MM.1S (cell line): ENCODE results near the gene ELP2.
A peak's percentile ranks its signal among the peaks of the same experiment; 100 is the strongest.

Source experiments
- DNase-seq: peaks from one replicate; pipeline ENCODE4 v3.0.0-alpha.2; 2015
- H2AFZ ChIP-seq: fragments of 300-600 bp; sonication (generic); 2 replicates; pipeline ENCODE4 v1.6.0; 2016; ENCODE audit warnings: antibody characterized with exemption, low read length
- H3F3A ChIP-seq: fragments of 300-600 bp; sonication (generic); 2 replicates; pipeline ENCODE4 v1.6.1; 2016; ENCODE audit warnings: mild to moderate bottlenecking, antibody characterized with exemption, low read length, moderate library complexity, mixed read lengths; ENCODE audit not compliant: insufficient read depth
- H3K27ac ChIP-seq: fragments of 300-600 bp; sonication (generic); 2 replicates; pipeline ENCODE4 v1.5.1; 2016; ENCODE audit warnings: mild to moderate bottlenecking, low read length
- H3K27me3 ChIP-seq: fragments of 300-600 bp; sonication (generic); replicated peaks from 2 replicates; pipeline ENCODE4 v1.6.0; 2016; ENCODE audit warnings: low read length; ENCODE audit not compliant: insufficient read depth
- H3K36me3 ChIP-seq: fragments of 300-600 bp; sonication (generic); replicated peaks from 2 replicates; pipeline ENCODE4 v1.6.1; 2016; ENCODE audit warnings: mild to moderate bottlenecking, low read length, mixed read lengths; ENCODE audit not compliant: insufficient read depth
- H3K4me1 ChIP-seq: fragments of 300-600 bp; sonication (generic); 2 replicates; pipeline ENCODE4 v1.6.1; 2016; ENCODE audit warnings: low read length, mixed read lengths
- H3K4me2 ChIP-seq: fragments of 300-600 bp; sonication (generic); 2 replicates; pipeline ENCODE4 v1.6.0; 2016; ENCODE audit warnings: low read depth, low read length
- H3K4me3 ChIP-seq: fragments of 300-600 bp; sonication (generic); 2 replicates; pipeline ENCODE4 v1.5.1; 2016; ENCODE audit warnings: low read length, mixed read lengths
- H3K79me2 ChIP-seq: fragments of 300-600 bp; sonication (generic); 2 replicates; pipeline ENCODE4 v1.6.1; 2016; ENCODE audit warnings: mixed run types, low read length, mixed read lengths
- H3K9ac ChIP-seq: fragments of 300-600 bp; sonication (generic); 2 replicates; pipeline ENCODE4 v1.6.1; 2016; ENCODE audit warnings: low read length, mixed read lengths
- H3K9me2 ChIP-seq: fragments of 300-600 bp; sonication (generic); replicated peaks from 2 replicates; pipeline ENCODE4 v1.6.1; 2016; ENCODE audit warnings: mild to moderate bottlenecking, low read length, mixed read lengths; ENCODE audit not compliant: insufficient read depth
- H3K9me3 ChIP-seq: fragments of 300-600 bp; sonication (generic); replicated peaks from 2 replicates; pipeline ENCODE4 v1.6.1; 2016; ENCODE audit warnings: mild to moderate bottlenecking, low read length, mixed read lengths; ENCODE audit not compliant: insufficient read depth
- H4K20me1 ChIP-seq: fragments of 300-600 bp; sonication (generic); 2 replicates; pipeline ENCODE4 v1.6.1; 2016; ENCODE audit warnings: mild to moderate bottlenecking, low read length, moderate library complexity, mixed read lengths; ENCODE audit not compliant: insufficient read depth
- CTCF ChIP-seq: fragments of 300-600 bp; sonication (generic); IDR thresholded peaks from 2 replicates; pipeline ENCODE4 v1.5.1; 2016; ENCODE audit warnings: antibody characterized with exemption, low read length, mixed read lengths
- EZH2 ChIP-seq: fragments of 300-600 bp; sonication (generic); optimal IDR thresholded peaks from 2 replicates; pipeline ENCODE3; 2017; ENCODE audit warnings: low read depth, mild to moderate bottlenecking, antibody characterized with exemption, low read length, mixed read lengths
- EZH2phosphoT487 ChIP-seq: fragments of 300-600 bp; sonication (generic); IDR thresholded peaks from 2 replicates; pipeline ENCODE4 v1.6.1; 2018; ENCODE audit warnings: antibody characterized with exemption, low read length

The ELP2 gene

GRCh38 chr18:36124841-36125240, 4.9 kb upstream of the ELP2 start:
- Histone ChIP-seq H3K9me2 (no peaks in the 10 kb centered on the region), H3K79me2 (peaks cover 16% of the 10 kb centered on the region), H3F3A (0 out of 2 replicates have a peak, but pooled peaks cover 3% of the 10 kb centered on the region), H2AFZ (no peak overlapping the region), H3K4me1 (no peaks in the 10 kb centered on the region), H4K20me1 (no peaks in the 10 kb centered on the region), H3K27me3 (no peaks in the 10 kb centered on the region), H3K36me3 (no peaks in the 10 kb centered on the region), H3K4me2 (no peak overlapping the region), H3K27ac (no peak overlapping the region), H3K4me3 (no peak overlapping the region), H3K9me3 (no peaks in the 10 kb centered on the region), H3K9ac (no peak overlapping the region)
- DNase-seq, result no peak
- no peak for TF ChIP-seq EZH2
- no peak for TF ChIP-seq EZH2phosphoT487
- TF ChIP-seq CTCF, result no peak

- H3K79me2 ChIP-seq, result peaks cover 35% of the 10 kb centered on the region
- H3K4me1 ChIP-seq, result peaks cover 7% of the 10 kb centered on the region; the same call in 1 of the 2 replicates
- H3K9me2 ChIP-seq, result no peaks in the 10 kb centered on the region
- H3K27ac ChIP-seq, result no peak overlapping the region
- no peaks in the 10 kb centered on the region for H3K36me3 ChIP-seq
- TF ChIP-seq EZH2, result no peak
- no peak for TF ChIP-seq EZH2phosphoT487
- TF ChIP-seq CTCF, result no peak
- no peak overlapping the region for H3K4me2 ChIP-seq
- no peak overlapping the region for H2AFZ ChIP-seq
- H3K27me3 ChIP-seq, result no peaks in the 10 kb centered on the region
- no peak for DNase-seq
- H4K20me1 ChIP-seq, result no peaks in the 10 kb centered on the region
- no peak overlapping the region for H3K4me3 ChIP-seq
- 0 out of 2 replicates have a peak, but pooled peaks cover 3% of the 10 kb centered on the region for H3F3A ChIP-seq
- H3K9ac ChIP-seq, result no peak overlapping the region
- H3K9me3 ChIP-seq, result no peaks in the 10 kb centered on the region
Observed at GRCh38 chr18:36126668-36127067, 3.0 kb upstream of the ELP2 start.

- peaks cover 48% of the 10 kb centered on the region for H3K79me2 ChIP-seq
- no peaks in the 10 kb centered on the region for H3K36me3 ChIP-seq
- H2AFZ ChIP-seq, result 0 out of 2 replicates have a peak overlapping the region, but pooled peaks have one; percentile 98
- no peaks in the 10 kb centered on the region for H3K9me2 ChIP-seq
- peak overlapping the region; percentile 78 for H3K4me2 ChIP-seq
- peak overlapping the region; percentile 96 for H3K4me3 ChIP-seq
- 0 out of 2 replicates have a peak, but pooled peaks cover 3% of the 10 kb centered on the region for H3F3A ChIP-seq
- H3K9me3 ChIP-seq, result no peaks in the 10 kb centered on the region
- H3K27ac ChIP-seq, result no peak overlapping the region
- no peak for DNase-seq
- peaks cover 12% of the 10 kb centered on the region; the same call in 1 of the 2 replicates for H3K4me1 ChIP-seq
- TF ChIP-seq CTCF, result no peak
- TF ChIP-seq EZH2, result no peak
- TF ChIP-seq EZH2phosphoT487, result no peak
- H3K9ac ChIP-seq, result no peak overlapping the region; the same call in 1 of the 2 replicates
- no peaks in the 10 kb centered on the region; the same call in 1 of the 2 replicates for H4K20me1 ChIP-seq
- H3K27me3 ChIP-seq, result no peaks in the 10 kb centered on the region
Observed at GRCh38 chr18:36127836-36128529, 1.7 kb upstream of the ELP2 start.
